ENCODE data around the gene POU3F1. TPM values are rescaled to one million over a fixed set of nuclear protein-coding genes. Genes with fewer than 3 reads are reported as not detected.

Gene POU3F1
- total RNA-seq, 1 donor, result under 0.01 TPM

DNA sequence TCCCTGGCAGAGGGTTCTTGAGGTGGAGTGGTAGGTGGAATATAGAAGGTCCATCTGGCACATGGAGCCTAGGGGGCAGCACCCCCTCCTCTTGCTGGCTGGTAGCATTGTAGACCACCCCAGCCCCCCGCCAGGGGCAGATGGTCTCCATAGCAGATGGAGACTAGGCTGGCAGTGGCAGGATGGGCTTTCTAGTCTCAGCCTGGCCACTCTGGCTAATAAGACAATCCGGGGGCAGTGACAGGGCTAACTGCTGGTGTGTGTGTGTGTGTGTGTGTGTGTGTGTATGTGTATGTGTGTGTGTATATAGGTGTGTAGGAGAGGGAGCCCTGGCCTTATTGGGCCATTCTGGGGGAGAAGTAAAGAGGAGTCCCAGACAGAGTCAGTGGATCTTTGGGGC lies 17.9 kb downstream of the POU3F1 start:
- H3K27ac ChIP-seq (ENCODE audit: low read depth, low read length), result no peak overlapping the region
- H3K79me2 ChIP-seq (ENCODE audit: insufficient read depth, low read length), result no peaks in the 10 kb centered on the region
- H3K27me3 ChIP-seq (ENCODE audit: insufficient read depth, low read length), result no peaks in the 10 kb centered on the region
- DNase-seq (ENCODE audit: insufficient read length, low spot score, missing footprints), result peak; percentile 71
- TF ChIP-seq, protein P1, sequence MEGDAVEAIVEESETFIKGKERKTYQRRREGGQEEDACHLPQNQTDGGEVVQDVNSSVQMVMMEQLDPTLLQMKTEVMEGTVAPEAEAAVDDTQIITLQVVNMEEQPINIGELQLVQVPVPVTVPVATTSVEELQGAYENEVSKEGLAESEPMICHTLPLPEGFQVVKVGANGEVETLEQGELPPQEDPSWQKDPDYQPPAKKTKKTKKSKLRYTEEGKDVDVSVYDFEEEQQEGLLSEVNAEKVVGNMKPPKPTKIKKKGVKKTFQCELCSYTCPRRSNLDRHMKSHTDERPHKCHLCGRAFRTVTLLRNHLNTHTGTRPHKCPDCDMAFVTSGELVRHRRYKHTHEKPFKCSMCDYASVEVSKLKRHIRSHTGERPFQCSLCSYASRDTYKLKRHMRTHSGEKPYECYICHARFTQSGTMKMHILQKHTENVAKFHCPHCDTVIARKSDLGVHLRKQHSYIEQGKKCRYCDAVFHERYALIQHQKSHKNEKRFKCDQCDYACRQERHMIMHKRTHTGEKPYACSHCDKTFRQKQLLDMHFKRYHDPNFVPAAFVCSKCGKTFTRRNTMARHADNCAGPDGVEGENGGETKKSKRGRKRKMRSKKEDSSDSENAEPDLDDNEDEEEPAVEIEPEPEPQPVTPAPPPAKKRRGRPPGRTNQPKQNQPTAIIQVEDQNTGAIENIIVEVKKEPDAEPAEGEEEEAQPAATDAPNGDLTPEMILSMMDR (IDR thresholded peaks at IDR 0.05; ENCODE audit: extremely low read depth, low read depth, low read length), result no peak
- H4K20me1 ChIP-seq (ENCODE audit: insufficient read depth, low read length), result peaks cover 6% of the 10 kb centered on the region
- no peak overlapping the region for H3K4me3 ChIP-seq (ENCODE audit: insufficient read depth, low read length)
- H3K36me3 ChIP-seq (ENCODE audit: insufficient read depth, low read length), result peaks cover 23% of the 10 kb centered on the region
- H3K4me1 ChIP-seq (ENCODE audit: insufficient read depth, low read length), result peaks cover 29% of the 10 kb centered on the region
- no peak overlapping the region for H2AFZ ChIP-seq (ENCODE audit: low read length)
- H3K9me3 ChIP-seq (ENCODE audit: low read depth, low read length), result no peaks in the 10 kb centered on the region
- H3K4me2 ChIP-seq (ENCODE audit: insufficient read depth, low read length), result no peak overlapping the region

DNA sequence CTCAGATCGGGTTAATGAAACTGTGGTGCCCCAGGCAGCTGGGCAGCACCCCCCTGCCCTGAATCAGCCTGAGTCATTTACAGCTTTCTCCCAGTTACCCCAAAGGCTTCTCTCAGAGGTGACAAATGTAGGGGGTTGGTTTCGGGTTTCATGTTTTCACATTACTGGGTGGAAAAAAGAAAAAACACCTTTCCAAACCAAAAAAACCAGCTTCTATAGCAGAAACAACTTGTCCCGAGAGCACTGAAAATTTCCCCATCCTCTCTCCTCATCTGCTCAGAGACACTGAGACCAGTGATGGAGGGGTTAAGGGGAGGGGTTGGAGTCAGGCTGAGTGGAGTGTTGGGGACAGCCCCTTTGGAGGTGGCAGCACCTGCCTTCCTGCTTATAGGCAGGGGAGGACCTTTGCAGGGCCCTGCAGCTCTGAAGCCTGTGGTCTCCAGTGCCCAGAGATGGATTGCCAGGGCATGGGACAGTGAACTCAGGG lies 18.4 kb downstream of the POU3F1 start:
- Histone ChIP-seq H3K4me2 (ENCODE audit: insufficient read depth, low read length) (no peak overlapping the region), H3K36me3 (ENCODE audit: insufficient read depth, low read length) (peaks cover 28% of the 10 kb centered on the region), H3K27me3 (ENCODE audit: insufficient read depth, low read length) (no peaks in the 10 kb centered on the region), H2AFZ (ENCODE audit: low read length) (no peak overlapping the region), H3K4me1 (ENCODE audit: insufficient read depth, low read length) (peaks cover 29% of the 10 kb centered on the region), H3K79me2 (ENCODE audit: insufficient read depth, low read length) (no peaks in the 10 kb centered on the region), H4K20me1 (ENCODE audit: insufficient read depth, low read length) (peaks cover 6% of the 10 kb centered on the region), H3K9me3 (ENCODE audit: low read depth, low read length) (no peaks in the 10 kb centered on the region), H3K4me3 (ENCODE audit: insufficient read depth, low read length) (no peak overlapping the region), H3K27ac (ENCODE audit: low read depth, low read length) (no peak overlapping the region)
- TF ChIP-seq, protein P1 (IDR thresholded peaks at IDR 0.05; ENCODE audit: extremely low read depth, low read depth, low read length), result no peak
- DNase-seq (ENCODE audit: insufficient read length, low spot score, missing footprints), result peak; percentile 84

DNA sequence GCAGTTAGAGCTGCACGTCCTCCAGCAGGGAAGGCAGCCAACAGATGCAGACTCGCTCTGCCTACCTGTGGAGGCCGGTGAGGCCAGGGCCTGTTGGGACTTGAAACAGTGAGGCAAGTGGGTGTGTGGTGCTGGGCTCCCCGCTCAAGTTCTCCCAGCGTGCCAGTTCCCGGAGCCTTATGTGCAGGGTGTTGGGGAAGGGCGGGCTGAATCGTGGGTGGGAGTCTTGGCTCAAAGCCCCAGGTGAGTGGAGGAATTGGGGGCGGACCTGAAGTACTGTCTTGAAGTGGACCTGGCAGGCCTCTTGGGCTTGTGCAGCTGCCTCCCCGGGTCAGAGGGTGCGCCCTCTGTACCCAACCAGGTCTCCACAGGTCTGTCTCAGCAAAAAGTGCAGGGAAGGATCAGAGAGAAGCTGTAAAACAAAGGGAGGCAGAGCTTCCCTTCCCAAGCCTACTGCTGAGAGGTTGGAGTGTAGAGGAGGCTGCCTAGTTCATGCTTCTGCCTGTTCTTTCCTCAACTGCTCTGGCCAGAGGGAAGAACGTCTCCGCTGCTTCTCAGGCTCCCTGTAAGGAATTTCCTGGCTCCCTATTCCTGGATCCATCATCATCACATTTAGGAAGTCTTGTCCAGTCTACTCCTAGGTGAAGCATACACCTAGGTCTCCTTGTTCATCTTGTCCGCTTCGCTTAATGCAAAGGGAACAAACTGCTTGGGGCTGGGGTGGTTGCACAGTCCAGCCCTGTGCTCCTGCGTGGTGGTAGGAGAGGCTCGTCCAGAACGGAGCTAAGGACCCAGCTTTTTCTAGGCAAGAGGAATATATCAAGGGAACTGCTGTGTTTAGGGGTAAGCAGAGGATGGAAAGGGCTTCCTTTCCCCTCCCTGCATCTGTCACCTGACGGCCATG lies 19.1 kb downstream of the POU3F1 start:
- Histone ChIP-seq H3K27me3 (ENCODE audit: insufficient read depth, low read length) (no peaks in the 10 kb centered on the region), H3K27ac (ENCODE audit: low read depth, low read length) (no peak overlapping the region), H4K20me1 (ENCODE audit: insufficient read depth, low read length) (peaks cover 7% of the 10 kb centered on the region), H2AFZ (ENCODE audit: low read length) (no peak overlapping the region), H3K4me2 (ENCODE audit: insufficient read depth, low read length) (no peak overlapping the region), H3K4me3 (ENCODE audit: insufficient read depth, low read length) (no peak overlapping the region), H3K9me3 (ENCODE audit: low read depth, low read length) (no peaks in the 10 kb centered on the region), H3K4me1 (ENCODE audit: insufficient read depth, low read length) (peaks cover 29% of the 10 kb centered on the region), H3K79me2 (ENCODE audit: insufficient read depth, low read length) (no peaks in the 10 kb centered on the region), H3K36me3 (ENCODE audit: insufficient read depth, low read length) (peaks cover 35% of the 10 kb centered on the region)
- DNase-seq (ENCODE audit: insufficient read length, low spot score, missing footprints), result peak; percentile 39
- TF ChIP-seq, protein P1 (IDR thresholded peaks at IDR 0.05; ENCODE audit: extremely low read depth, low read depth, low read length), result no peak

DNA sequence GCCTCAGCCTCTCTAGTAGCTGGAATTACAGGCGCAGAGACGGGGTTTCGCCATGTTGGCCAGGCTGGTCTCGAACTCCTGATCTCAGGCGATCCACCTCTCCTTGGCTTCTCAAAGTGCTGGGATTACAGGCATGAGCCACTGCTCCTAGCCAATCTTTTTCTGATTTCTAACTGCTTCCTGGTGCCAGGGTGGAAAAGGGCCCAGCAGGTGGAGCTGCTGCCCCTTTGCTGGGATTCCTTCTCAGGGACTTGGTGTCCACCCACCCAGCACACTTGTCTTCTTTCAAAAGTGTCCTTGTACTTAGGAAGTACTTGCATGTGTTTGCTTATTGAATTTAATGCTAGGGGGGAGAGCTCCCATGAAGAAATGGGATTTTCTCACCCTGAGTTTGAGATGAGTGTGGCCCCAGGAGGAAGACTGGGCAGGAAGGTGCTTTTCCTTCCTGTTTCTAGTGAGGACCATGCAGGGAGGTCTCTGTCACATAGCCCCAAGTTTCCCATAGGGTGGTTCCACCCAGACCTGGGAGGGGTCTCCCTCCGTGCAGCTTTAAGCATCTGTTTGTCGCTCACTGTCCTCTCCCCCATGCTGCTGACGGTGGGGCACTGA lies 19.9 kb downstream of the POU3F1 start:
- Histone ChIP-seq H2AFZ (ENCODE audit: low read length) (no peak overlapping the region), H4K20me1 (ENCODE audit: insufficient read depth, low read length) (peaks cover 10% of the 10 kb centered on the region), H3K27ac (ENCODE audit: low read depth, low read length) (no peak overlapping the region), H3K9me3 (ENCODE audit: low read depth, low read length) (no peaks in the 10 kb centered on the region), H3K36me3 (ENCODE audit: insufficient read depth, low read length) (peaks cover 42% of the 10 kb centered on the region), H3K4me1 (ENCODE audit: insufficient read depth, low read length) (peaks cover 29% of the 10 kb centered on the region), H3K4me3 (ENCODE audit: insufficient read depth, low read length) (no peak overlapping the region), H3K79me2 (ENCODE audit: insufficient read depth, low read length) (peaks cover 3% of the 10 kb centered on the region), H3K27me3 (ENCODE audit: insufficient read depth, low read length) (no peaks in the 10 kb centered on the region), H3K4me2 (ENCODE audit: insufficient read depth, low read length) (no peak overlapping the region)
- peak; percentile 93 for DNase-seq (ENCODE audit: insufficient read length, low spot score, missing footprints)
- TF ChIP-seq, protein P1 (IDR thresholded peaks at IDR 0.05; ENCODE audit: extremely low read depth, low read depth, low read length), result peak; percentile 79

All from osteoblast (primary cell).